ENCODE data around the gene PSMD6. TPM values are rescaled to one million over a fixed set of nuclear protein-coding genes. Genes with fewer than 3 reads are reported as not detected.

Gene PSMD6
- total and polyA plus RNA-seq, 9 of the 15 experiments (the other 6 are each of a cell fraction or from before 2014, with no cell fraction given), result 78.2 to 133 (median 113) TPM

DNA sequence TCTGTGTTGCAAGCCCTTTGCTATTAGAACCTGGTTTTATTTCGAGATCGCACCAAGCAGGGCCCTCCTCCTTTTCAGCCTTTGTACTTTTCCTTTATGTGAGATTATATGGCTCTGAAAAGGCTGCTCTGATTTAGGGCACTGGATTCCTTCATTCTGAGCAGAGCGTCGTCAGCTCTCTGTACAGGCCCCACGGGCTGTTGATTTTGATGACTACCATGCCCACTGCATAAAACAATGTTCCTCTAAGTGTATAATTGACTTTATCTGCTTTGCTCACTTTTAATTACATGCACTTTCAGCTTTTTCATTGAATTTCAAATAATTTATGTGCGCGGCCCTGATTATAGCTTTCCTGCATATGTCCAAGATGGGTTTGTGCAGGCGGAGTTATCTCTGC lies 4.4 kb upstream of the PSMD6 start:
- CTCF ChIA-PET (ENCODE audit: low intra/inter-chr PET ratio), result no interaction called here

More for the DNA sequence above, 4.4 kb upstream of the PSMD6 start:
- BruUV-seq (replicated peaks), result no TSS peak
- Histone ChIP-seq H3K27ac (ENCODE audit: extremely low read depth, low read depth, low read length) (no peak overlapping the region), H3K79me2 (ENCODE audit: control insufficient read depth, insufficient read depth, low read length) (peaks cover 7% of the 10 kb centered on the region), H2AFZ (ENCODE audit: low read depth, low read length) (no peak overlapping the region), H3K4me2 (ENCODE audit: insufficient read depth, low read length) (no peak overlapping the region), H4K20me1 (replicated peaks; ENCODE audit: control insufficient read depth, insufficient read depth, low read length) (no peaks in the 10 kb centered on the region), H3K4me3 (no peak overlapping the region), H3K9me1 (ENCODE audit: control insufficient read depth, insufficient read depth, low read length) (no peaks in the 10 kb centered on the region), H3K9ac (ENCODE audit: insufficient read depth in 1 of 2, low read depth in 2 of 2, low read length in 2 of 2) (no peak overlapping the region), H3K27me3 (ENCODE audit: control insufficient read depth in 2 of 2, insufficient read depth in 2 of 2, low read length in 2 of 2) (no peaks in the 10 kb centered on the region), H3K9me3 (replicated peaks; ENCODE audit: control insufficient read depth, insufficient read depth, low read depth, low read length) (no peaks in the 10 kb centered on the region), H3K36me3 (ENCODE audit: control insufficient read depth, insufficient read depth, low read length) (no peaks in the 10 kb centered on the region), H3K4me1 (replicated peaks in 1 of 2; ENCODE audit: control insufficient read depth in 2 of 2, insufficient read depth in 2 of 2, low read length in 2 of 2) (peaks cover 0 to 3% of the 10 kb centered on the region in 2 experiments; a peak in 2 of 5 replicates)
- 7% methylated on average over 8 of the region's 8 CpGs for WGBS (ENCODE audit: insufficient coverage, low coverage, missing lambda C conversion rate)
- POLR2A ChIA-PET, result no interaction called here
- FAIRE-seq (no peak), DNase-seq (ENCODE audit: extremely low read depth in 1 of 4, low spot score in 3 of 4) (no peak), ATAC-seq (no peak)
- TF ChIP-seq TRIM24 (IDR thresholded peaks at IDR 0.05) (no peak), HSF4 (CRISPR knock-in tag; IDR thresholded peaks at IDR 0.05; ENCODE audit: borderline replicate concordance) (no peak), NR2C2 (CRISPR knock-in tag; IDR thresholded peaks at IDR 0.05) (no peak), NR2C2 (tag; IDR thresholded peaks at IDR 0.05) (no peak), POLR2H (tag; IDR thresholded peaks at IDR 0.05; ENCODE audit: low read depth) (no peak), NCOA1 (IDR thresholded peaks at IDR 0.05; ENCODE audit: low read depth) (no peak), RBM25 (IDR thresholded peaks at IDR 0.05; ENCODE audit: low read depth, low read length, severe bottlenecking) (no peak), GATAD2A (IDR thresholded peaks at IDR 0.05) (no peak), GATA2 (CRISPR knock-in tag; IDR thresholded peaks at IDR 0.05) (no peak), ATF1 (CRISPR knock-in tag; IDR thresholded peaks at IDR 0.05) (no peak), ATF1 (tag; IDR thresholded peaks at IDR 0.05) (no peak)
- TF ChIP-seq, protein P1, sequence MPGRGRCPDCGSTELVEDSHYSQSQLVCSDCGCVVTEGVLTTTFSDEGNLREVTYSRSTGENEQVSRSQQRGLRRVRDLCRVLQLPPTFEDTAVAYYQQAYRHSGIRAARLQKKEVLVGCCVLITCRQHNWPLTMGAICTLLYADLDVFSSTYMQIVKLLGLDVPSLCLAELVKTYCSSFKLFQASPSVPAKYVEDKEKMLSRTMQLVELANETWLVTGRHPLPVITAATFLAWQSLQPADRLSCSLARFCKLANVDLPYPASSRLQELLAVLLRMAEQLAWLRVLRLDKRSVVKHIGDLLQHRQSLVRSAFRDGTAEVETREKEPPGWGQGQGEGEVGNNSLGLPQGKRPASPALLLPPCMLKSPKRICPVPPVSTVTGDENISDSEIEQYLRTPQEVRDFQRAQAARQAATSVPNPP (IDR thresholded peaks at IDR 0.05; ENCODE audit: borderline replicate concordance, insufficient read depth, insufficient read length), result no peak
- TF ChIP-seq, protein P2, sequence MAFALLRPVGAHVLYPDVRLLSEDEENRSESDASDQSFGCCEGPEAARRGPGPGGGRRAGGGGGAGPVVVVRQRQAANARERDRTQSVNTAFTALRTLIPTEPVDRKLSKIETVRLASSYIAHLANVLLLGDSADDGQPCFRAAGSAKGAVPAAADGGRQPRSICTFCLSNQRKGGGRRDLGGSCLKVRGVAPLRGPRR (CRISPR knock-in tag; IDR thresholded peaks at IDR 0.05), result no peak
- TF ChIP-seq, protein P3, sequence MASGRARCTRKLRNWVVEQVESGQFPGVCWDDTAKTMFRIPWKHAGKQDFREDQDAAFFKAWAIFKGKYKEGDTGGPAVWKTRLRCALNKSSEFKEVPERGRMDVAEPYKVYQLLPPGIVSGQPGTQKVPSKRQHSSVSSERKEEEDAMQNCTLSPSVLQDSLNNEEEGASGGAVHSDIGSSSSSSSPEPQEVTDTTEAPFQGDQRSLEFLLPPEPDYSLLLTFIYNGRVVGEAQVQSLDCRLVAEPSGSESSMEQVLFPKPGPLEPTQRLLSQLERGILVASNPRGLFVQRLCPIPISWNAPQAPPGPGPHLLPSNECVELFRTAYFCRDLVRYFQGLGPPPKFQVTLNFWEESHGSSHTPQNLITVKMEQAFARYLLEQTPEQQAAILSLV (tag; IDR thresholded peaks at IDR 0.05), result no peak
- TF ChIP-seq, protein P4, sequence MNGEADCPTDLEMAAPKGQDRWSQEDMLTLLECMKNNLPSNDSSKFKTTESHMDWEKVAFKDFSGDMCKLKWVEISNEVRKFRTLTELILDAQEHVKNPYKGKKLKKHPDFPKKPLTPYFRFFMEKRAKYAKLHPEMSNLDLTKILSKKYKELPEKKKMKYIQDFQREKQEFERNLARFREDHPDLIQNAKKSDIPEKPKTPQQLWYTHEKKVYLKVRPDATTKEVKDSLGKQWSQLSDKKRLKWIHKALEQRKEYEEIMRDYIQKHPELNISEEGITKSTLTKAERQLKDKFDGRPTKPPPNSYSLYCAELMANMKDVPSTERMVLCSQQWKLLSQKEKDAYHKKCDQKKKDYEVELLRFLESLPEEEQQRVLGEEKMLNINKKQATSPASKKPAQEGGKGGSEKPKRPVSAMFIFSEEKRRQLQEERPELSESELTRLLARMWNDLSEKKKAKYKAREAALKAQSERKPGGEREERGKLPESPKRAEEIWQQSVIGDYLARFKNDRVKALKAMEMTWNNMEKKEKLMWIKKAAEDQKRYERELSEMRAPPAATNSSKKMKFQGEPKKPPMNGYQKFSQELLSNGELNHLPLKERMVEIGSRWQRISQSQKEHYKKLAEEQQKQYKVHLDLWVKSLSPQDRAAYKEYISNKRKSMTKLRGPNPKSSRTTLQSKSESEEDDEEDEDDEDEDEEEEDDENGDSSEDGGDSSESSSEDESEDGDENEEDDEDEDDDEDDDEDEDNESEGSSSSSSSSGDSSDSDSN (IDR thresholded peaks at IDR 0.05; ENCODE audit: borderline replicate concordance in 1 of 2, low read depth in 2 of 2, low read length in 2 of 2), result no peak
- intact Hi-C loops (cut with micrococcal nuclease), result no loop called here
- in situ Hi-C loops (cut with MboI), result loop anchor here (5.0 kb wide), 1 partner anchor 455 kb away; no protein-coding TSS in a partner anchor

Measured in K562 (cell line).